ENCODE data around the gene LRP1.

DNA sequence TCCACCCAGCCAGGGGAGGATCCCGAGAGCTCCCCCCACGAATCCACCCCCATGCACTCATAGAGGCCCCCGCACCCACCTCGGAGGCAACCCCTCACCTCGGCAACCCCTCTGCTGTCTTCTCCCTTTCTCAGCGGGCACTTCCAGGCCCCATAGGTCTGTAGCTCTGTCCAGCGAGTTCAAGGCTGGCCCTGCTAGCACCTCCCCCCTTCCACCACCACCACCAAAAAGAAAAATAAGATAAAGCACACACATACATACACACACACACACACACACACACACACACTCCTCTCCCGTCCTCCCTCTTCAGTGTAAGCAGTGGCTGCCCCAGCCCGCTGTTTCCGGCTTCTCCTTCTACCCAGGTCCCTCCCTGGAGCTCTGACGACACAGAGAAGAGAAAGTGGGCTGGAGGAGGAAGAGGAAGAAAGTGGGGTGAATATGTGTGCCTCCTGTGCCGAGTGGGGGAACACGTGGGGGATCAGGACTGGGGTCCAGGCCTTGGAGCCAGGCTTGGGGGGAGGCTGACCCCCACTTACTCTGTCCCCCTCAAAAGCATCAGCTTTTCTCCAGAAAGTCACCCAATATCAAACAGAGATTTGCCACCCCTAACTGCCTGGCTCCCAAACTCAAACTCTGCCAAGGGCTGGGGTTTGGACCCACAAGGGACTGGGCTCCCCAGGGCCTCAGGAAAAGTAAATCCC lies 17.1 kb upstream of the LRP1 start, which contains the start of gene STAT6:
- no peak for TF ChIP-seq ZNF274 (IDR thresholded peaks at IDR 0.05; ENCODE audit: low read depth, low read length)
- no peak for TF ChIP-seq YY1 (IDR thresholded peaks at IDR 0.05; ENCODE audit: insufficient read depth, insufficient read length)
- TF ChIP-seq SUZ12 (IDR thresholded peaks at IDR 0.05; ENCODE audit: extremely low read depth, insufficient read depth, insufficient read length), result no peak

Data from NT2/D1 (cell line).